G401 (cell line): ENCODE results near the gene OR2AJ1. TPM values are rescaled to one million over a fixed set of nuclear protein-coding genes. Genes with fewer than 3 reads are reported as not detected.

ENCODE experiments used
- DNase-seq: peaks from one replicate; pipeline ENCODE4 v3.0.0-alpha.2; 2015; ENCODE audit warnings: low spot score
- in situ Hi-C: cut with HindIII; loops from 2 replicates; pipeline ENCODE4 v1.10.0; 2016; ENCODE audit warnings: low sequenced_read_pairs, mixed read lengths
- total RNA-seq: library from RNA; depleted of rRNA; stranded (reverse); fragments of >200 nt; shearing (Covaris generic); gene quantifications from 2 replicates; pipeline ENCODE4 v1.2.3, GENCODE V29; 2014; rRNA removed

The OR2AJ1 gene
- total RNA-seq, 1 experiment from 2014 or later, result not detected

DNA sequence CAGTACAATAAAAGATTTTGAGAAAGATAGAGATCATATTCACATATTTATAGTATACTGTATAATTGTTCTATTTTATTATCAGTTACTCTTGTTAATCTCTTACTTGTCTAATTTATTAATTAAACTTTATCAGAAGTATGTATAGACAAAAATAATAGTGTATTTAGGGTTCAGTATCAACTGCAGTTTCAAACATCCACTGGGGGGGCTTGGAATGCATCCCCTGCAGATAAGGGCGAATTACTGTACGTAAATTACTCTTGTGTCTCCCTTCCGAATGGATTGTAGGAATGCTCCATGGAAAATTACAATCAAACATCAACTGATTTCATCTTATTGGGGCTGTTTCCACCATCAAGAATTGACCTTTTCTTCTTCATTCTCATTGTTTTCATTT, 23.9 kb downstream of the OR2AJ1 start, which contains the start of gene OR2L8:
Gene OR2L8 (plus strand): TSS at position 301 of the 400 bp plus-strand sequence. CDS start 0 bp downstream, at position 301.
- in situ Hi-C loops, result no loop called here
- no peak for DNase-seq

GRCh38 chr1:247953408-247953807, 28.7 kb downstream of the OR2AJ1 start:
- in situ Hi-C loops, result no loop called here
- no peak for DNase-seq

DNA sequence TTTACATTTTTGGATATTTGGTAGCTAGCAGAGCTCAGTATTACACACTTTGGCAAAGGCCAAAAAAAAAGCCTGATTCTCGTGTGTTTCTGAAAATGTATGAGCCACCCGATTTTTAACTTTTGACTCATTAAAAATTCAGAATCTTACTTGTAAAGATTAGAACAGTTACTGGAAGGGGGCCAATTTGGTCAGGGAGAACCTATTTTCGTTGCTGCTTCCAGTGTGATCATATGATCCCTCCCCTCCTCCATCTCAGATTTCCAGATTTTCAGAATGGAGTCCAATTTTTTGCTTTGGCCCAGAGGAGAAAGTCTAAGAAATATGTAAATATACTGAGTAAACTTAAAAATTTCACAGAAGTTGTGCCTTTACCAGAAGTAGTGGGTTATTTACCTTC, 37.1 kb downstream of the OR2AJ1 start:
- no peak for DNase-seq
- in situ Hi-C loops, result no loop called here

DNA sequence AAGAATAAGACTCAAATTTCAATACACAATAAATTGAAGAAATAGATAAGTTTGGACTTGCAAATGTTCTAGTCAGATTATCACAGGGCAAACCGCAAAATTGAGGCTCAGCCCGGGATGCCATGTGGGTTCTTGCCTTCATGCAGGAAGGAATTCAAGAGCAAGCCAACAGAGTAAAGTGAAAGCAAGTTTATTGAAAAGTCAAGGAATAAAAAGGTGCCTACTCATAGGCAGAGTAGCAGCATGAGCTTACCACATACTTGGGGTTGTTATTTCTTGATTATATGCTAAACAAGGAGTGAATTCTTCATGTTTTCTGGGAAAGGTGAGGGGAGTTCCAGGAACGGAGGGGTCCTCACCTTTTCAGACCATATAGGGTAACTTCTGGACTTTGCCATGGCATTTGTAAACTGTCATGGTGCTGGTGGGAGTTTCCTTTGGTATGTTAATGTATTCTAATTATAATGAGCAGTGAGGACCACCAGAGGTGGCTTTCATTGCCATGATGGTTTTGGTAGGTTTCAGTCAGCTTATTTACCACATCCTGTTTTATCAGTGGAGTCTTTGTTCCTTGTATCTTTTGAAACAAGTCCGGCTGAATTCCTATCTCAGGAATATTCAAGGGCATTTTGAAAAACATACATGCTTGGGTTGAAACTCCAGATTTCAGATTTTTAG, 38.4 kb downstream of the OR2AJ1 start:
- DNase-seq, result no peak
- in situ Hi-C loops, result no loop called here

GRCh38 chr1:247964933-247965332, 40.2 kb downstream of the OR2AJ1 start, which contains the start of gene OR2AK2:
TSS of gene OR2AK2 (plus strand) at chr1:247965233. CDS start at chr1:247965377, 144 bp downstream.
- in situ Hi-C loops, result no loop called here
- no peak for DNase-seq

- in situ Hi-C loops, result no loop called here
- DNase-seq, result no peak
These were observed 42.0 kb downstream of the OR2AJ1 start for GRCh38 chr1:247966532-247967204.

Other genes starting within 250 kb of the OR2AJ1 start
- not detected in 2 replicates for gene OR13G1, start 245.2 kb upstream of the OR2AJ1 start, total RNA-seq
- gene OR6F1, start 208.2 kb upstream of the OR2AJ1 start, total RNA-seq, result not detected in 2 replicates
- gene OR14K1, start 186.3 kb upstream of the OR2AJ1 start, total RNA-seq, result not detected in 2 replicates
- gene OR14A2, start 176.7 kb upstream of the OR2AJ1 start, total RNA-seq, result not detected in 2 replicates
- gene OR1C1, start 164.3 kb upstream of the OR2AJ1 start, total RNA-seq, result not detected in 2 replicates
- not detected in 2 replicates for gene OR14A16, start 100.8 kb upstream of the OR2AJ1 start, total RNA-seq
- gene OR11L1, start 83.0 kb upstream of the OR2AJ1 start, total RNA-seq, result not detected in 2 replicates
- gene TRIM58, start 67.7 kb upstream of the OR2AJ1 start, total RNA-seq, result not detected in 2 replicates
- not detected in 2 replicates for gene OR2W3, start 29.3 kb upstream of the OR2AJ1 start, total RNA-seq
- not detected in 2 replicates for gene OR2T8, start 4.6 kb upstream of the OR2AJ1 start, total RNA-seq
- not detected in 2 replicates for gene OR2L8, start 24.0 kb downstream of the OR2AJ1 start, total RNA-seq
- not detected in 2 replicates for gene OR2AK2, start 40.3 kb downstream of the OR2AJ1 start, total RNA-seq
- not detected in 2 replicates for gene OR2L5, start 88.8 kb downstream of the OR2AJ1 start, total RNA-seq
- not detected in 2 replicates for gene OR2L2, start 105.2 kb downstream of the OR2AJ1 start, total RNA-seq
- not detected in 2 replicates for gene OR2L3, start 121.9 kb downstream of the OR2AJ1 start, total RNA-seq
- gene OR2L13, start 170.3 kb downstream of the OR2AJ1 start, total RNA-seq, result not detected in 2 replicates
- gene OR2M5, start 220.3 kb downstream of the OR2AJ1 start, total RNA-seq, result not detected in 2 replicates
- gene OR2M2, start 249.9 kb downstream of the OR2AJ1 start, total RNA-seq, result not detected in 2 replicates